K562 (cell line): ENCODE data around the gene DLX3. TPM values are rescaled to one million over a fixed set of nuclear protein-coding genes. Genes with fewer than 3 reads are reported as not detected.

ENCODE experiments used
- CXXC5 ChIP-seq: fragments of 250-450 bp; sonication (Bioruptor Pico); IDR thresholded peaks from 2 replicates; pipeline ENCODE4 v1.8.0; 2022; ENCODE audit warnings: inconsistent platforms, mild to moderate bottlenecking, moderate library complexity
- DPF2 ChIP-seq: fragments of 450-650 bp; IDR thresholded peaks from 2 replicates; pipeline ENCODE4 v1.6.1; 2016
- KHSRP ChIP-seq: fragments of 450-650 bp; IDR thresholded peaks from 2 replicates; pipeline ENCODE4 v1.6.1; 2017
- MTA3 ChIP-seq: fragments of 450-650 bp; formaldehyde crosslinking; IDR thresholded peaks from 2 replicates; pipeline ENCODE4 v1.6.1; 2017; ENCODE audit warnings: mild to moderate bottlenecking, borderline replicate concordance
- SP1 ChIP-seq: sonication (generic); formaldehyde crosslinking; IDR thresholded peaks from 2 replicates; pipeline ENCODE4 v1.8.1; 2022; ENCODE audit warnings: mild to moderate bottlenecking, missing genetic modification reagents
- polyA plus RNA-seq, 8 experiments: library from polyadenylated mRNA; depleted of rRNA in 4 of 8; stranded (reverse) in 5 of 8; unstranded in 3 of 8; fragments of >200 nt; fragmentation: Nextera tagmentation in 2 of 8; fragmentation: Illumina TruSeq in 1 of 8; extraction: Ambion mirVana in 2 of 8; extraction: Trizol in 1 of 8; gene quantifications; 2 replicates each; pipeline versions ENCODE4 v1.2.1 to v1.2.3, GENCODE V29; 2011 to 2014; ENCODE audit warnings: inconsistent platforms in 1 of 8, missing spikeins in 1 of 8
- total RNA-seq, 7 experiments: library from RNA; depleted of rRNA in 6 of 7; stranded (reverse); fragments of >200 nt in 6 of 7; fragmentation: Illumina TruSeq in 2 of 7; extraction: Trizol in 2 of 7; gene quantifications; 2 replicates each; pipeline versions ENCODE4 v1.2.1 to v1.2.3, GENCODE V29; 2011 to 2021; ENCODE audit warnings: low replicate concordance in 1 of 7
- TF ChIP-seq, protein P1 (sequence below), 3 experiments: fragments of 200-800 bp in 1 of 3; fragments of 250-450 bp in 1 of 3; fragments of 450-650 bp in 1 of 3; sonication (Bioruptor Pico) in 1 of 3; sonication (Bioruptor generic) in 1 of 3; formaldehyde crosslinking in 1 of 3; IDR thresholded peaks; 2 replicates each; pipeline versions ENCODE4 v1.6.1 to v1.8.0; 2016 to 2022; ENCODE audit warnings: mild to moderate bottlenecking in 2 of 3, missing genetic modification characterization in 2 of 3, missing compliant biosample characterization in 1 of 3, moderate library complexity in 1 of 3
- TF ChIP-seq, protein P2 (sequence below), 2 experiments: fragments of 450-650 bp in 1 of 2; sonication (generic) in 1 of 2; formaldehyde crosslinking in 1 of 2; IDR thresholded peaks; 2 replicates each; pipeline versions ENCODE4 v1.7.1 to v1.9.0; 2016 to 2022; ENCODE audit warnings: inconsistent platforms in 1 of 2, mild to moderate bottlenecking in 1 of 2, missing genetic modification reagents in 1 of 2
- TF ChIP-seq, protein P3 (sequence below), 2 experiments: IDR thresholded peaks; 2 replicates each; pipeline ENCODE4 v1.6.1; 2011; ENCODE audit warnings: borderline replicate concordance in 1 of 2, control low read depth in 1 of 2, low read depth in 1 of 2, low read length in 1 of 2, mild to moderate bottlenecking in 1 of 2, mixed read lengths in 1 of 2, moderate library complexity in 1 of 2; ENCODE audit not compliant: insufficient read depth in 1 of 2, insufficient read length in 1 of 2, poor library complexity in 1 of 2, severe bottlenecking in 1 of 2; ENCODE audit errors: extremely low read depth in 1 of 2

The DLX3 gene
- total and polyA plus RNA-seq, 9 of the 15 experiments (the other 6 are each of a cell fraction or from before 2014, with no cell fraction given): not detected

DNA sequence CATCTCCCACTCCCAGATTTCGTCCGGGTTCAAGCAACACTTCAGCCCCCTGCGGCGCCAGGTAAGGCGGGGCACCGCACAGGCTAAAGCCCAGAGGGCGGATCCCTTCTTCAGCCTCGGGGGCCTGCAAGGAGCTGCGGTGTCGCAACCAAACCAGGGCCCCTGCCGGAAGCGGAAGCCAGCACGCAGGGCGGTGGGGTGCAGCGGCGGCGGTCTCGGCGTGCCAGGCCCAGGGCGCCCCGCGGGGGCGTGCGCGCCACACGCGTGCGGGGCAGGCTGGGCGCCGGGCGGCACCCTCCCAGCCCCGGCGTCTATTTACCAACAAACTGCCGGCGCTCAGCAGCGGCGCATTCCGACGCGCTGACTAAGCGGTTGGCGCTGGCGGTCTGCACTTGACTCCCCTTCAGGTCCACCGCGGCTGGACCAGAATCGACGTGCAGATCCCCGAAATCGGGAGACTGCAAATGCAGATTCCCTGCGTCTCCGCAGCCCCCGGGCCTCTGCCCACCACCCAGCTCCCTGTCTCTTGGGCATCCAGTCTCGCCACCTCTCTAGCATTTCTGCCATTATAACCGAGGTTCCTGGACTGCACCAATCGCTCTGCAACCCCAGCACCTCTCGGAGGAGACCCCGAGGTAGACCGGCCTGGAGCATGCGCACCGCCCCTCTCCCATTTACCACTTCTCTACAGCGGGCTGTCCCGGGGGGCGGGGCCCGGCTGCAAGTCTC lies 26.5 kb downstream of the DLX3 start (continued):
- TF ChIP-seq, protein P1, sequence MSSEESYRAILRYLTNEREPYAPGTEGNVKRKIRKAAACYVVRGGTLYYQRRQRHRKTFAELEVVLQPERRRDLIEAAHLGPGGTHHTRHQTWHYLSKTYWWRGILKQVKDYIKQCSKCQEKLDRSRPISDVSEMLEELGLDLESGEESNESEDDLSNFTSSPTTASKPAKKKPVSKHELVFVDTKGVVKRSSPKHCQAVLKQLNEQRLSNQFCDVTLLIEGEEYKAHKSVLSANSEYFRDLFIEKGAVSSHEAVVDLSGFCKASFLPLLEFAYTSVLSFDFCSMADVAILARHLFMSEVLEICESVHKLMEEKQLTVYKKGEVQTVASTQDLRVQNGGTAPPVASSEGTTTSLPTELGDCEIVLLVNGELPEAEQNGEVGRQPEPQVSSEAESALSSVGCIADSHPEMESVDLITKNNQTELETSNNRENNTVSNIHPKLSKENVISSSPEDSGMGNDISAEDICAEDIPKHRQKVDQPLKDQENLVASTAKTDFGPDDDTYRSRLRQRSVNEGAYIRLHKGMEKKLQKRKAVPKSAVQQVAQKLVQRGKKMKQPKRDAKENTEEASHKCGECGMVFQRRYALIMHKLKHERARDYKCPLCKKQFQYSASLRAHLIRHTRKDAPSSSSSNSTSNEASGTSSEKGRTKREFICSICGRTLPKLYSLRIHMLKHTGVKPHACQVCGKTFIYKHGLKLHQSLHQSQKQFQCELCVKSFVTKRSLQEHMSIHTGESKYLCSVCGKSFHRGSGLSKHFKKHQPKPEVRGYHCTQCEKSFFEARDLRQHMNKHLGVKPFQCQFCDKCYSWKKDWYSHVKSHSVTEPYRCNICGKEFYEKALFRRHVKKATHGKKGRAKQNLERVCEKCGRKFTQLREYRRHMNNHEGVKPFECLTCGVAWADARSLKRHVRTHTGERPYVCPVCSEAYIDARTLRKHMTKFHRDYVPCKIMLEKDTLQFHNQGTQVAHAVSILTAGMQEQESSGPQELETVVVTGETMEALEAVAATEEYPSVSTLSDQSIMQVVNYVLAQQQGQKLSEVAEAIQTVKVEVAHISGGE (CRISPR knock-in tag; IDR thresholded peaks at IDR 0.05): peak; percentile 76 to 94 (median 81); a peak in 5 of 6 replicates
- TF ChIP-seq, protein P2, sequence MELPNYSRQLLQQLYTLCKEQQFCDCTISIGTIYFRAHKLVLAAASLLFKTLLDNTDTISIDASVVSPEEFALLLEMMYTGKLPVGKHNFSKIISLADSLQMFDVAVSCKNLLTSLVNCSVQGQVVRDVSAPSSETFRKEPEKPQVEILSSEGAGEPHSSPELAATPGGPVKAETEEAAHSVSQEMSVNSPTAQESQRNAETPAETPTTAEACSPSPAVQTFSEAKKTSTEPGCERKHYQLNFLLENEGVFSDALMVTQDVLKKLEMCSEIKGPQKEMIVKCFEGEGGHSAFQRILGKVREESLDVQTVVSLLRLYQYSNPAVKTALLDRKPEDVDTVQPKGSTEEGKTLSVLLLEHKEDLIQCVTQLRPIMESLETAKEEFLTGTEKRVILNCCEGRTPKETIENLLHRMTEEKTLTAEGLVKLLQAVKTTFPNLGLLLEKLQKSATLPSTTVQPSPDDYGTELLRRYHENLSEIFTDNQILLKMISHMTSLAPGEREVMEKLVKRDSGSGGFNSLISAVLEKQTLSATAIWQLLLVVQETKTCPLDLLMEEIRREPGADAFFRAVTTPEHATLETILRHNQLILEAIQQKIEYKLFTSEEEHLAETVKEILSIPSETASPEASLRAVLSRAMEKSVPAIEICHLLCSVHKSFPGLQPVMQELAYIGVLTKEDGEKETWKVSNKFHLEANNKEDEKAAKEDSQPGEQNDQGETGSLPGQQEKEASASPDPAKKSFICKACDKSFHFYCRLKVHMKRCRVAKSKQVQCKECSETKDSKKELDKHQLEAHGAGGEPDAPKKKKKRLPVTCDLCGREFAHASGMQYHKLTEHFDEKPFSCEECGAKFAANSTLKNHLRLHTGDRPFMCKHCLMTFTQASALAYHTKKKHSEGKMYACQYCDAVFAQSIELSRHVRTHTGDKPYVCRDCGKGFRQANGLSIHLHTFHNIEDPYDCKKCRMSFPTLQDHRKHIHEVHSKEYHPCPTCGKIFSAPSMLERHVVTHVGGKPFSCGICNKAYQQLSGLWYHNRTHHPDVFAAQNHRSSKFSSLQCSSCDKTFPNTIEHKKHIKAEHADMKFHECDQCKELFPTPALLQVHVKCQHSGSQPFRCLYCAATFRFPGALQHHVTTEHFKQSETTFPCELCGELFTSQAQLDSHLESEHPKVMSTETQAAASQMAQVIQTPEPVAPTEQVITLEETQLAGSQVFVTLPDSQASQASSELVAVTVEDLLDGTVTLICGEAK (IDR thresholded peaks at IDR 0.05): peak; percentile 86
- TF ChIP-seq, protein P2 (CRISPR knock-in tag; IDR thresholded peaks at IDR 0.05): no peak
- TF ChIP-seq MTA3 (0 out of 2 replicates have a peak, but pooled peaks have one; percentile 36), DPF2 (peak; percentile 49; the same call in 1 of the 2 replicates), SP1 (CRISPR knock-in tag) (peak; percentile 36; the same call in 1 of the 2 replicates), CXXC5 (CRISPR knock-in tag) (peak; percentile 75), KHSRP (no peak)
- TF ChIP-seq, protein P3, sequence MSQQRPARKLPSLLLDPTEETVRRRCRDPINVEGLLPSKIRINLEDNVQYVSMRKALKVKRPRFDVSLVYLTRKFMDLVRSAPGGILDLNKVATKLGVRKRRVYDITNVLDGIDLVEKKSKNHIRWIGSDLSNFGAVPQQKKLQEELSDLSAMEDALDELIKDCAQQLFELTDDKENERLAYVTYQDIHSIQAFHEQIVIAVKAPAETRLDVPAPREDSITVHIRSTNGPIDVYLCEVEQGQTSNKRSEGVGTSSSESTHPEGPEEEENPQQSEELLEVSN (IDR thresholded peaks at IDR 0.05; ENCODE audit: borderline replicate concordance in 1 of 2, extremely low read depth in 1 of 2, insufficient read depth in 1 of 2, insufficient read length in 1 of 2, low read depth in 1 of 2, low read length in 1 of 2, poor library complexity in 1 of 2, severe bottlenecking in 1 of 2): peak; percentile 42 to 77
